ENCODE measurements around the gene DDR1. TPM values are rescaled to one million over a fixed set of nuclear protein-coding genes. Genes with fewer than 3 reads are reported as not detected.

Gene DDR1
- total RNA-seq, 6 experiments from 2014 or later = 3.2 to 9.9 (median 5.0) TPM

DNA sequence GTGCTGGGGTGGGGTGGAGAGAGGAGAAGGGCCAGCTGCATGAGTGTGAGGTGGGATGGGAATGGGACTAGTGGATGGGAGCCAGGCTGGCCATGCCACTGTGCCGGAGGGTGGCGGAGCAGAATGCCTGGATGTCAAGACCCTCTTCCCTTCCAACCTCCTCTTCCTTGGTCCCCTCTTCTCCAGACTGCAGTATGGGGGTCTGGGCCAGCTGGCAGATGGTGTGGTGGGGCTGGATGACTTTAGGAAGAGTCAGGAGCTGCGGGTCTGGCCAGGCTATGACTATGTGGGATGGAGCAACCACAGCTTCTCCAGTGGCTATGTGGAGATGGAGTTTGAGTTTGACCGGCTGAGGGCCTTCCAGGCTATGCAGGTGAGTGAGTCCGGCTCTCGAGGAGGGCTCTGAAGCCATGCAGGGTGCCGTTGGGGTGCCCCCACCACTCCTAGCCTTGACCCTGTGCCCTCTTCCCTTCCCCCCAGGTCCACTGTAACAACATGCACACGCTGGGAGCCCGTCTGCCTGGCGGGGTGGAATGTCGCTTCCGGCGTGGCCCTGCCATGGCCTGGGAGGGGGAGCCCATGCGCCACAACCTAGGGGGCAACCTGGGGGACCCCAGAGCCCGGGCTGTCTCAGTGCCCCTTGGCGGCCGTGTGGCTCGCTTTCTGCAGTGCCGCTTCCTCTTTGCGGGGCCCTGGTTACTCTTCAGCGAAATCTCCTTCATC, 7.7 kb downstream of the DDR1 start:
- no peaks in the 10 kb centered on the region for H3K4me1 ChIP-seq
- WGBS (ENCODE audit: insufficient coverage, low coverage, low lambda C conversion rate, missing lambda C conversion rate) = 40% methylated on average over 1 of the region's 21 CpGs
- H3K27me3 ChIP-seq = no peaks in the 10 kb centered on the region
- TF ChIP-seq POLR2A (IDR thresholded peaks at IDR 0.05) = no peak
- TF ChIP-seq, protein P1, sequence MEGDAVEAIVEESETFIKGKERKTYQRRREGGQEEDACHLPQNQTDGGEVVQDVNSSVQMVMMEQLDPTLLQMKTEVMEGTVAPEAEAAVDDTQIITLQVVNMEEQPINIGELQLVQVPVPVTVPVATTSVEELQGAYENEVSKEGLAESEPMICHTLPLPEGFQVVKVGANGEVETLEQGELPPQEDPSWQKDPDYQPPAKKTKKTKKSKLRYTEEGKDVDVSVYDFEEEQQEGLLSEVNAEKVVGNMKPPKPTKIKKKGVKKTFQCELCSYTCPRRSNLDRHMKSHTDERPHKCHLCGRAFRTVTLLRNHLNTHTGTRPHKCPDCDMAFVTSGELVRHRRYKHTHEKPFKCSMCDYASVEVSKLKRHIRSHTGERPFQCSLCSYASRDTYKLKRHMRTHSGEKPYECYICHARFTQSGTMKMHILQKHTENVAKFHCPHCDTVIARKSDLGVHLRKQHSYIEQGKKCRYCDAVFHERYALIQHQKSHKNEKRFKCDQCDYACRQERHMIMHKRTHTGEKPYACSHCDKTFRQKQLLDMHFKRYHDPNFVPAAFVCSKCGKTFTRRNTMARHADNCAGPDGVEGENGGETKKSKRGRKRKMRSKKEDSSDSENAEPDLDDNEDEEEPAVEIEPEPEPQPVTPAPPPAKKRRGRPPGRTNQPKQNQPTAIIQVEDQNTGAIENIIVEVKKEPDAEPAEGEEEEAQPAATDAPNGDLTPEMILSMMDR (IDR thresholded peaks at IDR 0.05) = no peak
- ATAC-seq = no peak
- peak in 1 of 3 donors; percentile 44 for DNase-seq
- no peak overlapping the region for H3K27ac ChIP-seq
- intact Hi-C loops (cut with DNase I) = no loop called here
- H3K4me3 ChIP-seq = no peak overlapping the region
- no peaks in the 10 kb centered on the region for H3K9me3 ChIP-seq
- no peaks in the 10 kb centered on the region for H3K36me3 ChIP-seq

- H3K27ac ChIP-seq = no peak overlapping the region
- TF ChIP-seq, protein P1 (IDR thresholded peaks at IDR 0.05) = no peak
- TF ChIP-seq POLR2A (IDR thresholded peaks at IDR 0.05) = no peak
- ATAC-seq = peak in 1 of 4 donors; percentile 6
Observed at GRCh38 chr6:30893001-30893591, 8.8 kb downstream of the DDR1 start.

DNA sequence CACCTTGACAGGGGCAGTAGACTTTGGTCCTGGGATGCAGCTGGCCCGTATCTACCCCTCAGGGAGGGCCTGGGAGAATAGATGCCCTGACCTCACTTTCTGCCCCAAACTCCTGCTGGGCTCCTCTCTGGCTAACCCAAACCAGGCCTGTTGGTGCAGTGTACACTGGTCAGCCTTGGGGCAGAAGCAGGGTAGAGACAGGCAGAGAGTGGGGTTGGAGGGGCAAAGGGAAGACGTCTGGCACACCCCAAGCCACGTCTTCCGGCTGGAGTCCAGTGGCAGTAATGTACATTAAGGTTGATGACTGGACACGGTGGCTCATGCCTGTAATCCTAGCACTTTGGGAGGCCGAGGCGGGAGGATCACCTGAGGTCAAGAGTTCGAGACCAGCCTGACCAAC, 9.3 kb downstream of the DDR1 start:
- ATAC-seq = no peak
- intact Hi-C loops (cut with DNase I) = no loop called here
- H3K27me3 ChIP-seq = no peaks in the 10 kb centered on the region
- H3K27ac ChIP-seq = no peak overlapping the region
- H3K9me3 ChIP-seq = no peaks in the 10 kb centered on the region
- DNase-seq = no peak
- WGBS (ENCODE audit: insufficient coverage, low coverage, low lambda C conversion rate, missing lambda C conversion rate) = 97% methylated on average over 6 of the region's 8 CpGs
- no peaks in the 10 kb centered on the region for H3K36me3 ChIP-seq
- H3K4me3 ChIP-seq = no peak overlapping the region
- TF ChIP-seq POLR2A (IDR thresholded peaks at IDR 0.05) = no peak
- TF ChIP-seq, protein P1 (IDR thresholded peaks at IDR 0.05) = no peak
- H3K4me1 ChIP-seq = no peaks in the 10 kb centered on the region

More at GRCh38 chr6:30893001-30893591, 8.8 kb downstream of the DDR1 start:
- H3K4me3 ChIP-seq = no peak overlapping the region
- no peaks in the 10 kb centered on the region for H3K9me3 ChIP-seq
- no peaks in the 10 kb centered on the region for H3K4me1 ChIP-seq
- no peaks in the 10 kb centered on the region for H3K36me3 ChIP-seq
- WGBS (ENCODE audit: insufficient coverage, low coverage, low lambda C conversion rate, missing lambda C conversion rate) = 80% methylated on average over 1 of the region's 16 CpGs
- peak in 1 of 3 donors; percentile 50 for DNase-seq
- intact Hi-C loops (cut with DNase I) = no loop called here
- H3K27me3 ChIP-seq = no peaks in the 10 kb centered on the region

- no peak for DNase-seq
- TF ChIP-seq POLR2A (IDR thresholded peaks at IDR 0.05) = no peak
- TF ChIP-seq, protein P1 (IDR thresholded peaks at IDR 0.05) = no peak
- WGBS (ENCODE audit: insufficient coverage, low coverage, low lambda C conversion rate, missing lambda C conversion rate) = 67% methylated on average over 1 of the region's 12 CpGs
- Histone ChIP-seq H3K27me3 (no peaks in the 10 kb centered on the region), H3K9me3 (no peaks in the 10 kb centered on the region), H3K4me1 (no peaks in the 10 kb centered on the region), H3K36me3 (no peaks in the 10 kb centered on the region), H3K4me3 (no peak overlapping the region), H3K27ac (no peak overlapping the region)
- no peak for ATAC-seq
- intact Hi-C loops (cut with DNase I) = no loop called here
Observed at GRCh38 chr6:30894381-30894780, 10.1 kb downstream of the DDR1 start.
